HG03039 (cell line): ENCODE results near the gene CR1.
"Not testable (repeated sequence)": the region's sequence is repeated elsewhere in the genome, so short reads cannot be mapped to it uniquely, and the experiment has no call there.

ENCODE experiments used
- ATAC-seq: cut with Tn5 transposase; IDR thresholded peaks from one replicate; pipeline ENCODE4 v1.9.1; 2021; ENCODE audit warnings: mild to moderate bottlenecking, moderate library complexity; ENCODE audit not compliant: unreplicated experiment

CR1 gene

DNA sequence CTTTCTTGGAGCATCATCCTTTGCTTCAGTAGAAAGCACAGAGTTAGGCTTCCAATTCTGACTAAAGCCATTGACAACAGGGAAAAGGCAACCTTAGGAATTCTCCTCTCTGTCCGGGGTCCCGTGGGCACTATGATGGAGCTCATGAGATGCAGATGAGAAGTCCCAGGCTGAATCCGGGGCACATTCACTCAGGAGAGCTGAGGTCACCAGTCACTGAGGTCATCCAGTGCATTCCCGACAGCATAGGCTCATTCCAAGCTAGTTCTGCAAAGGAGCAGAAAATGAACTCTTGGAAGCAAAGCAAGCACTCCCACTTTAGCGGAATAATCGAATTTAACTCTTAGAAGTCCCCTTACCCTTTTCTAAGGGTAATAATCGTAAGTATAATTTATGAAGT lies 6.8 kb downstream of the CR1 start:
- ATAC-seq, result no peak

DNA sequence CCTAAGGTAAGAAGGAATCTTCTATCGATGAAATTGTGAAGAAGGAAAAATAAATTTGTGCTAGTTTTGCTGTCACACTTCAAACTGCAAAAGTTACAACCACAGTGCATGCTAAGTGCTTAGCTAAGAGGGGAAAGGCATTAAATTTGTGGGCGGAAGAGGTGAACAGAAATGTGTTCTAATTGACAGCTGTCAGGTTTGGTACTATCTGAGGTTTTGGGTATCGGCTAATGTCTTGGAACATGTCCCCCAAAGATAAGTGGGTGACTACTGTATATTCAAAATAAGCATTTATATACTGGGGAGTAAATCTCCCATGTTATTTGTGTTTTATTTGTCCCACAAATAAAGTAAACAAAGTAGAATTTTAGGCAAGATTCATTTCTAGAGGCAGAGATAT lies 8.0 kb downstream of the CR1 start:
- no peak for ATAC-seq

DNA sequence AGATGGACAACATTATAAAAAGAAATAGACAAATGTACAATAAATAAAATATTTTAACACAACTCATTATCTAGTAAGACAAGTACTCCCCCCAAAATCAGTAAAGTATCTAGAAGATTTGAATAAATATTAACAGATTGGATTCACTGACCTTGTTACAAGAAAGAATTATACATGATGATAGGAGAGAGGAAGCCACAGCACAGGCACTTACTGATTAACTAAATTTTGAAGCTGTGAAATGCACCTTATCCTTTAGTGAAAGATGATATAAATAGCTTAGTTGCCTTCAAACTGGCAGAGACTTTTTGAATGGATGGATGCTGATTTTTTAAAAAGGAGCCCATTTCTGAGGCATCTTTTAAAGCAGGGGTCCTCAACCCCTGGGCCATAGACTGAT lies 8.5 kb downstream of the CR1 start:
- ATAC-seq, result no peak

DNA sequence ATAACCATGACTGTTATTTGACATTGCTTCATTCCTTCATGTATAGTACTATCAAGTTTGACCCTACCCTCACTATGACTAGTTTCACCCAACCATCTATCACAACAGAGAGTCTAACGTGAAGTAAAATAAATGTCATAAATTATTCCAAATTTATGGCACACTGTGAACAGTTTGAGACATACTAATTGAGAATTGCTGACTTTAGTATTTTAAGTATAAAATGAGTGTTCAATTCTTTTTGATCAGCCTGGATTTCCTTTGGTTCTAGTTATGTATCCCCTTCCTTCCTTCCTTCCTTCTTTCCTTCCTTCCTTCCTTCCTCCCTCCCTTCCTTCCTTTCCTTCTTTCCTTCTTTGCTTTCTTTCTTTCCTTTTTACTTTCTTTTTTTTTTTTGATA lies 14.5 kb downstream of the CR1 start:
- no peak for ATAC-seq

DNA sequence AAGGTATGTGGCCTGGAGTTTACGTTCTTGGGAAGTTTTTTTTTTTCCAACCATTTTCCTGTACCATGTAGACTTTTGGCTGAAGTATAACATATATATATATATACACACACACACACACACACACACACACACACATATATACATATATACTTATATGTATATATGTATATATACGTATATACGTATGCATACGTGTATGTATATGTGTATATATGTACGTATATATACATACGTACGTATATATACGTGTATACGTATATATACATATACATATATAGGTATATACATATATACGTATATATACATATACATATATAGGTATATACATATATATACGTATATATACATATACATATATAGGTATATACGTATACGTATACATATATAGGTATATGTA lies 18.9 kb downstream of the CR1 start:
- ATAC-seq, result no peak

DNA sequence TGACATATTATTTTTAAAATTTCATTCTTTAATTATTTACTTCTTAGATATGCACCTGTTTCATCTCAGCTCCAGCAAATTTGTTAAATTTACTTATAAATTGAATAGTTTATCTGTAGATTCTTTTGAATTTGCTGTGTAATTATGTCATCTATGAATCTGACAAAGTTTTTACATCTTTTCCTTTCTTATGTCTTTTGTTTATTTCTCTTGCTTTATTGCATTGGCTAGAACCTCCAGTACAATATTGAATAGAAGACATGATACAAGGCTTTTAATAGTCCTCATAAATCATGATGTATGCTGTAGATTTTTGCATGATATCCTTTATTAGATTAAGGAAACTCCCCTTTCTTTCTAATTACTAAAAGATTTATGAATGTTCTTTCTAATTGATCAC lies 20.8 kb downstream of the CR1 start:
- no peak for ATAC-seq

DNA sequence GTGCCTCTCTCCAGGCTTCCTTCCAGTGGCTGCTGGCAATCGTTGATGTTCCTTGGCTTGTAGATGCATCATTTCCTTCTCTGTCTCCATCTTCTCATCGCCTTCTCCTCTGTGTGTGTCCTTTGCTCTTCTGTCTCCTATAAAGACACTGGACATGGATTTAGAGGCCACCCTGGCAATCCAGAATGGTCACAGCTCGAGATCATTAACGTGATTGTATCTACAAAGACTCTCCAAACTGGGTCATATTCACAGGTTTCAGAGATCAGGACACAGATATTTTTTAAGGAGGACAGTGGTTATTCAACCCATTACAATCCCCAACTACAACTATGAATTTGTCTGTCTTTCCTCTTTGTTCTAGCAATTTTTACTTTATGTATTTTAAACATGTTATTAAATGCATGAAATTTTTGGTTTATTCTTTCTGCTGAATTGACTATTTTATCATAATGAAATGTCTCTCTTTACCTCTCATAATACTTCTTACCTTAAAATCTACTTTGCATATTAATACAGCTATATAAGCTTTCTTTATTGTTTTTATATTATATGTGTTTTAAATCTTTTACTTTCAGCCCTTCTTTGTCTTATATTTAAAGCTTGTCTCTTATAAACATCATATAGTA lies 22.8 kb downstream of the CR1 start:
- no peak for ATAC-seq

DNA sequence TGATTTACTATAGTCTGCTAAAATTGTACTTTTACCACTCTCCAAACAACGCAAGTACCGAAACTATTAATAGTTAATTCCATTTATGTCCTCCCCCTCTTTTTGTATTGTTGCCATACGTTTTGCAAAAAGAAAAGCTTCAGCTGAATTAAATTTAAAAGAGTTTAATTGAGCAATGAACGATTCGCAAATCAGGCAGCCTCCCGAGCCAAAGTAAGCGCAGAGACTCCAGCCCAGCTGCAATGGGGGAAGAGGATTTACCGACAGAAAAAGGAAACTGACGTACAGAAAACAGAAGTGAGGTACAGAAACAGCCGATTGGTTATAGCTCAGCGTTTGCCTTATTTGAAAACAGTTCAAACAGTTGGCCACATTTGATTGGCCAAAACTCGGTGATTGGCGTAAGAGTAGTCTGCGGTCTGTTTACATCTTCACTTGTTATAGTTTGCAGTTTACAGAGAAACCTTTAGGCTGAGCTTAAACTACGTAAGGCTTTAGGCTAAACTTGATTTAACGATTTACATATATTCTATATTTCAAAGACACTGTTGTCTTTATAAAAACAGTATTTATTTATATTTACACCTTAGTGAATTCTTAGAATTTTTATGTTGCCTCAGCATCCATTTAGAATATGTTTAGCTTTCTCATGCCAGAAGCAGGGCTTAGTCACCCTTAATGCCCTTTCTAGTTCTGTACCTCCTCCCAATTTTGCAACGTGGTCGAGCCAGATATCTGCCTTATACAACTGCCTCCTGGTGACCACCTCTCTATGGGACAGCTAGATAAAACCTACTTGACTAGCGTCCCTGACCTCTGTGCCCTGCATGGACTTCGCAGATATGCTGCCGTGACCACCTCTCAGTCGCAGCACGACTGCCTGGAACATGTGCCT lies 23.8 kb downstream of the CR1 start:
- no peak for ATAC-seq

DNA sequence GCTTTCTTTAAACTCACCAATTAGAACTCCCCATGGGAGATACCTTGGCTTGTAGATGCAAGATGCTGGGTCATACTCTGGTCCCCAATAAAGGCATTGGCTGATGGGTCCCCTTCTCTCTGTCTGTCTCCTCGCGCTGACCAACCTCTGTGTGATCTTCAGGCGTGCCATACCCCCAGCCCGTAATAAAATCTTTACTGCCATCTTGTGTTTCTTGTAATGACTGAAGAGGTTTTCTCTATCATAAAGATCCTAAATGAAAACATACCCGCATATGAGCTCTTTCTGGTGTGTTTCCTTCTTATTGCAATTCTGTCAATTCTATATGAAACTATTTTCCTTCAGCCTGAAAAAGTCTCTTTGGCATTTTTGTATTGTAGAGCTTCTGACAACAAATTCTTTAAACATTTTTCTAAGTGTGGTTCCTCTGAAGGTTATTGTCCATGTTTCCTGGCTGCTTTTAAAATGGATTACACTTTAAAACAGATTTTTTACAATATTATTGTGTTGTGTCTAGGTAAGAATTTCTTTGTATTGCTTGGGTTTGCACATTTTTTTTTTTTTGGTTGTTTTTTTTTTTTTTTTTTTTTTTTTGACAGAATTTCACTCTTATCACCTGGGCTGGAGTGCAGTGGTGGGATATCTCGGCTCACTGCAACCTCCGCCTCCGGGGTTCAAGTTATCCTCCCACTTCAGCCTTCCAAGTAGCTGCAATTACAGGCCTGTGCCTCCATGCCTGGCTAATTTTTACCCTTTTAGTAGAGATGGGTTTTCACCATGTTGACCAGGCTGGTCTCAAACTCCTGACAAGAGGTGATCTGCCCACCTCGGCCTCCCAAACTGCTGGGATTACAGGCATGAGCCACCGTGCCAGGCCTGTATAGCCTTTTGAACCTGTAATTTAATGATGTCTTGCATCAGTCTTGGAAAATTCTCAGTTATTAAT lies 24.7 kb downstream of the CR1 start:
- ATAC-seq, result not testable (repeated sequence)

DNA sequence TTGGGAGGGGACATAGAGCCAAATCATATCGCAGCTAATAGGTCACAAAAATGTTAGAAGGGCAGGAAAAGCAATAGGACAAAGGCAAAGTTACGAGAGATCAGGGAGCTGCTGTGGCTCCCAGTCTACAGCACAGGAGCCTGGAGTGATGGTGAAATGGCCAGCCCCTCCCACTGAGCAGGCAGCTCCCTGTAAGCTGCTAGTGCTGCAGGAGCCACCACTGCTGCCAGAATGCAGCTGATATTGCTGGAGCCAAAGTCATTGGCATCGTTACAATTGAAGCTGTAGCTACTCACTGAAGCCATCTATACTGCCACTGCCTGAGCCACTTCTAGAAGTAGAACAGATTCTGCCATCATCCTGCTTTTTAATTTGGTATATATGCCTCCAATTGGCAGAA lies 29.3 kb downstream of the CR1 start:
- ATAC-seq, result not testable (repeated sequence)

DNA sequence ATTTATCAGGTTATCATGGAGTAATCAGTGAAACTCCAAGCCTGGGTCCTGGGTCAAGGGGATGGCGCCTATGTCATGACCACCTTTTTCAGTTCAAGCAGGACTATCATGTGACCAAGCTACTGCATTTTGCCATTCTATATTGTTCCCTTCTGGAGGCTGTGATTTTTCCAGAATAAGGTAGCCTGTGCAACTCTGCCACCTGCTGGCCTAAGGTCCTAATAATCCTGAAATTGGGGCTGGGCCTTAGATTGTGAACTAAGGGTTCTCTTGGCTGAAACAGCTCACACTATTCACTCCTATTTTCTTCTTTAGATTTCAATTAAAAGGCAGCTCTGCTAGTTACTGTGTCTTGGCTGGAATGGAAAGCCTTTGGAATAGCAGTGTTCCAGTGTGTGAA lies 32.4 kb downstream of the CR1 start:
- ATAC-seq, result not testable (repeated sequence)

DNA sequence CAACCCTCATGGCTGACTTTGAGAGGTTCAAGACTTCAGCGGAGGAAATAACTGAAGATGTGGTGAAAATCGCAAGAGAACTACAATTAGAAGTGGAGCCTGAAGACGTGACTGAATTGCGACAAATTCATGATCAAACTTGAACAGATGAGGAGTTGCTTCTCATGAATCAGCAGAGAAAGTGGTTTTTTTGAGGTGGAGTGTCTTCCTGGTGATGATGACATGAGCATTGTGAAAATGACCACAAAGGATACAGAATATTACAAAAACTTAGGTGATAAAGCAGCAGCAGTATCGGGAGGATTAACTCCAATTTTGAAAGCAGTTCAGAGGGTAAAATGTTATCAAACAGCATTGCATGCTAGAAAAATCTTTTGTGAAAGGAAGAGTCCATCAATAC lies 40.3 kb downstream of the CR1 start:
- not testable (repeated sequence) for ATAC-seq

DNA sequence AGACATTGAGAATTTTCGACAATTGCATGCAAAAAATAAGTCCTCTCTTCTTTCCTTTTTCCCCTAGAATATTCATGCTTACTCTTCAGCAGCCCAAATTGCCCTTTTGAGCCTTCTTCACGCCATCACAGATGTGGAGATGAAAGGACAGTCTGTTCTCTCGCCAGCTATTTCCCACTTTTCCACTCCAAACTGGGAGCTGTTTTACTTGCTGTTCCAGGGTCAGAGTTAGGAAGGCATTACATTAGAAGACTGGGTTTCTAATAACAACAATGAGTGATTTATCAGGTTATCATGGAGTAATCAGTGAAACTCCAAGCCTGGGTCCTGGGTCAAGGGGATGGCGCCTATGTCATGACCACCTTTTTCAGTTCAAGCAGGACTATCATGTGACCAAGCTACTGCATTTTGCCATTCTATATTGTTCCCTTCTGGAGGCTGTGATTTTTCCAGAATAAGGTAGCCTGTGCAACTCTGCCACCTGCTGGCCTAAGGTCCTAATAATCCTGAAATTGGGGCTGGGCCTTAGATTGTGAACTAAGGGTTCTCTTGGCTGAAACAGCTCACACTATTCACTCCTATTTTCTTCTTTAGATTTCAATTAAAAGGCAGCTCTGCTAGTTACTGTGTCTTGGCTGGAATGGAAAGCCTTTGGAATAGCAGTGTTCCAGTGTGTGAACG lies 50.9 kb downstream of the CR1 start:
- ATAC-seq, result not testable (repeated sequence)

DNA sequence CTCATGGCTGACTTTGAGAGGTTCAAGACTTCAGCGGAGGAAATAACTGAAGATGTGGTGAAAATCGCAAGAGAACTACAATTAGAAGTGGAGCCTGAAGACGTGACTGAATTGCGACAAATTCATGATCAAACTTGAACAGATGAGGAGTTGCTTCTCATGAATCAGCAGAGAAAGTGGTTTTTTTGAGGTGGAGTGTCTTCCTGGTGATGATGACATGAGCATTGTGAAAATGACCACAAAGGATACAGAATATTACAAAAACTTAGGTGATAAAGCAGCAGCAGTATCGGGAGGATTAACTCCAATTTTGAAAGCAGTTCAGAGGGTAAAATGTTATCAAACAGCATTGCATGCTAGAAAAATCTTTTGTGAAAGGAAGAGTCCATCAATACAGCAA lies 58.9 kb downstream of the CR1 start:
- not testable (repeated sequence) for ATAC-seq

DNA sequence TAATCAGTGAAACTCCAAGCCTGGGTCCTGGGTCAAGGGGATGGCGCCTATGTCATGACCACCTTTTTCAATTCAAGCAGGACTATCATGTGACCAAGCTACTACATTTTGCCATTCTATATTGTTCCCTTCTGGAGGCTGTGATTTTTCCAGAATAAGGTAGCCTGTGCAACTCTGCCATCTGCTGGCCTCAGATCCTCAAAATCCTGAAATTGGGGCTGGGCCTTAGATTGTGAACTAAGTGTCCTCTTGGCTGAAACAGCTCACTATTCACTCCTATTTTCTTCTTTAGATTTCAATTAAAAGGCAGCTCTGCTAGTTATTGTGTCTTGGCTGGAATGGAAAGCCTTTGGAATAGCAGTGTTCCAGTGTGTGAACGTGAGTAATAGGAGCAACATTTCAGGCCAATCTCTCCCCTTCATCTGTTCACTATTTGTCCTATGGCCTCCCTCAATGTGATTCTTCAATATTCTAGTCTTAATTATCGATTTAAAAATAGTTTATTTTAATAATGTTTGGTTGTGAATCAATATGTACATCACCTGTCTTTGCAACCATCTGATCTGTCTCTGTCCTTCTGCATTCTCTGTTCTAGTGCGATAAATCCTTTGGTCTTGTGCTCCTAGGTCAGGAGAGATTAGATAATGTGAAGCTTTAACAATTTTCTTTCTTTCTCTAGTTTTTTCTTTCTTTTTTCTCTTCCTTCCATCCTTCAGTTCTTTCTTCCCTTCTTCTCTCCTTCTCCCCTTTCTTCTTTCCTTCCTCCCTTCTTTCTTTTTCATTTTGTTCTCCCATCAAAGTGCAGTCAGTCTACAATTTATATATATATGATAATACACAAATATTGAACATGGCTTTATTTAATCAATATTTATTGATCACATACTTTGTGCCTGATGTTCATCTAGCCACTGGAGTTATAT lies 69.8 kb downstream of the CR1 start:
- no peak for ATAC-seq

DNA sequence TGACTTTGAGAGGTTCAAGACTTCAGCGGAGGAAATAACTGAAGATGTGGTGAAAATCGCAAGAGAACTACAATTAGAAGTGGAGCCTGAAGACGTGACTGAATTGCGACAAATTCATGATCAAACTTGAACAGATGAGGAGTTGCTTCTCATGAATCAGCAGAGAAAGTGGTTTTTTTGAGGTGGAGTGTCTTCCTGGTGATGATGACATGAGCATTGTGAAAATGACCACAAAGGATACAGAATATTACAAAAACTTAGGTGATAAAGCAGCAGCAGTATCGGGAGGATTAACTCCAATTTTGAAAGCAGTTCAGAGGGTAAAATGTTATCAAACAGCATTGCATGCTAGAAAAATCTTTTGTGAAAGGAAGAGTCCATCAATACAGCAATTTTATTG lies 76.0 kb downstream of the CR1 start:
- not testable (repeated sequence) for ATAC-seq

DNA sequence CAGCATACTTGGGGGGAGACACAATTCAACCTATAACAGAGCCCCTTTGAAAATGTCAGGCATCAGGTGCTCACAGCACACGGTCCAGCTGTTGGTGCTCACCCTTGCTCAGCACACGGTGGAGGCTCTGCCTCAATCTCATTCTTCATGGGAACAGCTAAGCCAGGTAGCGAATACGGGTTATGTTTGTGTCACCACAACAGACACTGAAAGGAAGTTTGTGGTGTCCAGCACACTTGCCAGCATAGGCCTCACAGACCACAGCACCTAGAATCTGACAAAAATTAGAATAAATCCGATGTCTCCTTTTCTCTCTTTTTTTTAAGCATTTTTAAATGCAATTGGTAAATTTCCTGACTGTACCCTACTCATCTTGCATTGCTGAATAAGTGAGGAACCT lies 77.1 kb downstream of the CR1 start:
- not testable (repeated sequence) for ATAC-seq

DNA sequence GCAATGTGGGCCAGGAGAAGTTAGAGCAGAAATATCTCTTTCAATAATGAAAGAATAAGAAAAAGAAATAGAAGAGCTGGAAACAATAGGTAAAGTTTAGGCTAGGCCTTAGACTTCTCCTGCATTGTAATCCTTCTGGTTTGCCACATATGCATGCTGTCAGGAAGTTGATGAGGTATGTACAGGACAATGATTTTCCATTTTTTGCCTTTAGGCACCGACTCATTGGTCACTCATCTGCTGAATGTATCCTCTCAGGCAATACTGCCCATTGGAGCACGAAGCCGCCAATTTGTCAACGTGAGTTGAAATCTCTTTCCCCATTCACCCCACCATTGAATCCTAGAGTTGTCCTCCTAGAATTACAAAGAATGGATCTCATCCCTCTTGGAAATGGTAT lies 79.4 kb downstream of the CR1 start:
- not testable (repeated sequence) for ATAC-seq

DNA sequence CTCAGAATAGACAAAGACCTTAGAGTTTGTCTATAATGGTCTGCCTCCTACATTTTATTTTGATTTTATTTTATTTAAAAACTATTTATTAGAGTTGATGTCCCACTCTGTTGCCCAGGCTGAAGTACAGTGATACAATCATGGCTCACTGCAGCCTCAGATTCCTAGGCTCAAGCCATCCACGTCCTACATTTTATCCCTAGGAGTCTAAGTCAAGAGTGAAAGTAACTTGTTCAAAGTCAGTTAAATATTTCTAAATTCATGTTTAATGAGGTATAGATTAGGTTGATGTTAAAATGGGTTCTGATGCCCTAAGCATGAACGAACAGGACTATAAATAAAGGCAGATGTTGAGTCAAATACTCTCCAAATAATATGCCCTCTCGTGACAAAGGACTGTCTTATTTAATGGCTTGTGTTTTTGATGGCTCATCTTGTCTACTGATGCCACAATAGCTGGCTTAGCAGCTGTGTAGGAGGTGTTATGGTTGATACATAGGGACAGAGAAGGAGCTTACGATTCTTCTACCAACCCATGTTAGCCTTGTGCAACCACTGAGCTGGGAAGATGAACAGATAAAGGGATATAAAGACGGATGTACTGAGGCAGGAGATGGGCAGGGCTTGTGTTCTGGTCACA lies 83.0 kb downstream of the CR1 start:
- no peak for ATAC-seq
